Kidney (tissue), 14 donors: ENCODE measurements around the gene SLFNL1. TPM values are rescaled to one million over a fixed set of nuclear protein-coding genes. Genes with fewer than 3 reads are reported as not detected.

ENCODE experiments used
- DNase-seq, 5 donors: peaks; one replicate each; pipeline ENCODE4 v3.0.0-alpha.2; 2013 to 2020
- FAIRE-seq: peaks from 2 replicates; lab custom pipeline; 2012; peaks lifted over from hg19 to GRCh38; lab: Jason Lieb, UNC
- H3K27ac ChIP-seq, 2 donors: one replicate each; pipeline ENCODE4 v1.7.0; 2013; ENCODE audit warnings: low read depth in 2 of 2, low read length in 2 of 2, inconsistent platforms in 1 of 2
- H3K27me3 ChIP-seq: one replicate; pipeline ENCODE4 v1.7.1; 2013; ENCODE audit warnings: low read length, inconsistent platforms; ENCODE audit not compliant: control insufficient read depth, insufficient read depth
- H3K36me3 ChIP-seq, 3 donors: one replicate each; pipeline versions ENCODE4 v1.7.0 to v1.7.1; 2013; ENCODE audit warnings: low read length in 3 of 3, control low read depth in 1 of 3, inconsistent platforms in 1 of 3; ENCODE audit not compliant: insufficient read depth in 3 of 3, control insufficient read depth in 2 of 3
- H3K4me1 ChIP-seq, 3 donors: one replicate each; pipeline versions ENCODE4 v1.7.0 to v1.7.1; 2013; ENCODE audit warnings: low read length in 3 of 3, inconsistent platforms in 1 of 3, low read depth in 1 of 3; ENCODE audit not compliant: control insufficient read depth in 2 of 3, insufficient read depth in 2 of 3
- H3K4me3 ChIP-seq, 3 donors: one replicate each; pipeline versions ENCODE4 v1.7.0 to v1.8.1; 2013; ENCODE audit warnings: low read length in 3 of 3, control low read depth in 1 of 3, inconsistent platforms in 1 of 3
- H3K9ac ChIP-seq, 3 donors: one replicate each; pipeline versions ENCODE4 v1.7.0 to v1.7.1; 2013; ENCODE audit warnings: low read length in 3 of 3, control low read depth in 1 of 3, inconsistent platforms in 1 of 3
- H3K9me3 ChIP-seq, 3 donors: one replicate each; pipeline versions ENCODE4 v1.7.0 to v1.7.1; 2013; ENCODE audit warnings: low read length in 3 of 3, control low read depth in 1 of 3, inconsistent platforms in 1 of 3; ENCODE audit not compliant: control insufficient read depth in 2 of 3, insufficient read depth in 1 of 3
- intact Hi-C: fragments of 100-400 bp; cut with DNase I; formaldehyde crosslinking; loops from one replicate; pipeline ENCODE4 v1.11.1; 2022
- polyA plus RNA-seq: library from polyadenylated mRNA; stranded (reverse); fragments of 350-450 nt; fragmentation: Illumina TruSeq; extraction: RNeasy Lipid Tissue Mini Kit (QIAGEN cat#74804); gene quantifications from one replicate; pipeline ENCODE4 v1.2.3, GENCODE V29; 2014; ENCODE audit warnings: low read depth, low replicate concordance; ENCODE audit not compliant: insufficient read depth
- total RNA-seq: library from RNA; stranded (reverse); fragmentation: NEBNext Ultra II Directional; extraction: Animal tissue kit (Norgen Biotek cat#: 25700); gene quantifications from one replicate; pipeline ENCODE4 v1.2.1, GENCODE V29; 2021
- TF ChIP-seq, protein P1 (sequence below): IDR thresholded peaks from 3 replicates; pipeline ENCODE4 v1.5.1; 2012; ENCODE audit warnings: mild to moderate bottlenecking, moderate library complexity, borderline replicate concordance; ENCODE audit not compliant: insufficient read depth; ENCODE audit errors: extremely low read depth
- donor health status: control.
- donor health status: control.
- donor health status: control.
- donor health status: control.
- donor health status: control.
- donor health status: DM: yes; HTN: yes; CAD: no.
- donor health status: Normal renal cell carcinoma (clear cell type).

The SLFNL1 gene
- total and polyA plus RNA-seq, 2 donors from 2014 or later: 0.32 to 0.50 TPM

DNA sequence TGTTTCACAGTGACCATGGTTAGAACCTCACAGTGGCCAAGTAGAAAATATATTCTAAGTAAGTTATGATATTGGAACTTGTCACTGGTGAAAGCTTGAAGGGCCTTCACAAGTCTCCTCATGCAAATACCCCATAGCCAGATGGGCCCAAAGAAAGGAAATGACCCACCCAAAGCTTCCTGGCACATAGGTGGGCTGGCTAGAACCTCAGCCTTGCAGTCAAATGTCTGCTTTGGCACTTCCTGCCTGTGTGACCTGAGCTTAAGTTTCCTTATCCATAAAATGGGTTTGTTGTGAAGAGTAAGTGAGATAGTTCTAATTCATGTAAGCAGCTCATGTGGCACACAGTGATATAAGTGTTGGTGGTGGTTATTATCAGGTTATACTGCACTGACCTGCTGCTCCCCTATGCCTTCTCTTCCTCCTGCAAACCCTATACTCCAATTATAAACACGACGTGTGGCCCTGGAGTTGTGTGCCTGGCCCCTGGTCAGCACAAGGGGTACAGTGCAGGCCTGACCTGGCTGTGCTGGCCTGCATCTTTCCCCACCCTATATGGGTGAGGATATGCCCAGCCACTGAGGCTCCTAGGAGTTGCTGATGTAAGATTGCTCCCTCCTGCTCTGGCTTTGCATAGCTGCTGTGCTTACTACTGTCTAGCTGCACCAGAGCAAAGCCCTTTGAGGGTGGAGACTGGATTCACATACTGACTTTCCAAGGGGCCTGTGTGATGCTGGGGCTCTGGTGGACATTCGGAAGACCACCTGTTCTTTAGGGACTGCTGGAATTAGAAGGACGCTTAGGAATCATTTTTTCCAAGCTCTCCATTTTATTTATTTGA, 4.7 kb upstream of the SLFNL1 start:
- Histone ChIP-seq H3K36me3 (peaks cover 4 to 12% (median 11%) of the 10 kb centered on the region in 3 donors), H3K4me1 (peaks cover 0 to 9% (median 3%) of the 10 kb centered on the region in 3 donors), H3K9me3 (no peaks in the 10 kb centered on the region), H3K4me3 (no peak overlapping the region), H3K9ac (no peak overlapping the region), H3K27ac (no peak overlapping the region), H3K27me3 (no peaks in the 10 kb centered on the region)
- intact Hi-C loops: no loop called here
- FAIRE-seq (no peak), DNase-seq (no peak)
- TF ChIP-seq, protein P1, sequence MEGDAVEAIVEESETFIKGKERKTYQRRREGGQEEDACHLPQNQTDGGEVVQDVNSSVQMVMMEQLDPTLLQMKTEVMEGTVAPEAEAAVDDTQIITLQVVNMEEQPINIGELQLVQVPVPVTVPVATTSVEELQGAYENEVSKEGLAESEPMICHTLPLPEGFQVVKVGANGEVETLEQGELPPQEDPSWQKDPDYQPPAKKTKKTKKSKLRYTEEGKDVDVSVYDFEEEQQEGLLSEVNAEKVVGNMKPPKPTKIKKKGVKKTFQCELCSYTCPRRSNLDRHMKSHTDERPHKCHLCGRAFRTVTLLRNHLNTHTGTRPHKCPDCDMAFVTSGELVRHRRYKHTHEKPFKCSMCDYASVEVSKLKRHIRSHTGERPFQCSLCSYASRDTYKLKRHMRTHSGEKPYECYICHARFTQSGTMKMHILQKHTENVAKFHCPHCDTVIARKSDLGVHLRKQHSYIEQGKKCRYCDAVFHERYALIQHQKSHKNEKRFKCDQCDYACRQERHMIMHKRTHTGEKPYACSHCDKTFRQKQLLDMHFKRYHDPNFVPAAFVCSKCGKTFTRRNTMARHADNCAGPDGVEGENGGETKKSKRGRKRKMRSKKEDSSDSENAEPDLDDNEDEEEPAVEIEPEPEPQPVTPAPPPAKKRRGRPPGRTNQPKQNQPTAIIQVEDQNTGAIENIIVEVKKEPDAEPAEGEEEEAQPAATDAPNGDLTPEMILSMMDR: no peak

DNA sequence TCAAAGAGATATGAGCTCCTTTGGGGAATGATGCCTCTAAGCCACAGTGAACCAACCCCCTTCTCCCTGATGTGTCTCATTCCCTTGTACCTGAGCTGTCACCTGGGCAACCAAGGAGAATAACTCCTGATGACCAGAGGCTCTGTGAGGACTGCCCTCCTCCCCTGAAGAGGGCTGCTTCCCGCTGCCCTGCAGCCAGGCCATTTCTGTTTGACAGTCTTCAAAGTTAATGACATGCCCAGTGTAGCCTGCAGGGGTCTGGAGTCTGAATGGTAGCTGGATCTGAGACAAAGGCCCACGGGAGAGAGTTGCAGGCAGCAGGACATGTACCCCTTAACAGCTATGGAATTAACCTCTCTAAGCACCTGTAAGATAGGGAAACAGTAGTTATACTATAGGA, 3.4 kb upstream of the SLFNL1 start:
- Histone ChIP-seq H3K36me3 (peaks cover 2 to 12% (median 11%) of the 10 kb centered on the region in 3 donors), H3K4me1 (peaks cover 0 to 9% (median 0%) of the 10 kb centered on the region in 3 donors), H3K9me3 (no peaks in the 10 kb centered on the region), H3K4me3 (no peak overlapping the region), H3K27me3 (no peaks in the 10 kb centered on the region), H3K9ac (no peak overlapping the region), H3K27ac (no peak overlapping the region)
- intact Hi-C loops: no loop called here
- TF ChIP-seq, protein P1: no peak
- DNase-seq (no peak), FAIRE-seq (no peak)

DNA sequence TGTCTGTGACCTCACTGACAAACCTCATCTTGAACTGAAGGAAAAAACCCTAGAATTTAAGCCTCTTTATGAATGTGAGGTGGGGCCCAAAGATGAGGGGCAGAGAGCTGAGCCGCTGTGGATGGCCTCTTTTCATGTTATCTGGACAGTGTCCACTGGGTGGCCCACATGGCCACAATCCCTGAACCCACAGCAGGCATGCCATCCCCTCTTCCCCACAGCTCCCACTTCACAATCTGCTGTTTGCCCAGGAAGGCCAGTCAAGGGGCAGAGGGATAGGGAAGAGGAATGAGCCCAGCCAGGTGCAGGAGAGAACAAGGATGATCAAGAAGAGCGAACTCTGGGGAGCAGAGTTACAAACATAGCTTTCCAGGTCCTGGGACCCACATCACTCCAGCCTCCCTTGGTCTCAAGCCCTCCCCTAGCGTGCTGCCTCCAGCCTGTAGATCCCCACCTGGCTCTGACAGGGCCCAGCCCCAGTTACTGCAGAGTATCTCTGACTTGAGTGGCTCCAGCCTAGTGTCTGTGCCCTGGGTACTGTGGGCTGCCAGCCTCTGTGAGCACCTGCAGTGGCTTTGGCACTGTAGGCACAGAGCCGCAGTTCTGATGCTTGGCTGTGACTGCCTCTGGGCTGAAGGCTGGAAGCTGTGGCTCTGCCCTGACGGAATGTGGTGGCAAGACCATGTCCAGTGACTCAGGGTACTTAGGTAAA, 1.9 kb upstream of the SLFNL1 start:
- intact Hi-C loops: no loop called here
- H3K4me1 ChIP-seq: peaks cover 0 to 9% (median 0%) of the 10 kb centered on the region in 3 donors
- FAIRE-seq (no peak), DNase-seq (no peak)
- H3K4me3 ChIP-seq: no peak overlapping the region
- no peak overlapping the region for H3K9ac ChIP-seq
- H3K27me3 ChIP-seq: no peaks in the 10 kb centered on the region
- H3K9me3 ChIP-seq: no peaks in the 10 kb centered on the region
- TF ChIP-seq, protein P1: peak; percentile 28
- no peak overlapping the region for H3K27ac ChIP-seq
- peaks cover 2 to 12% (median 8%) of the 10 kb centered on the region in 3 donors for H3K36me3 ChIP-seq
